HG03439 (cell line): ENCODE measurements around the gene CCDC54.

Experiments used
- ATAC-seq: cut with Tn5 transposase; IDR thresholded peaks from one replicate; pipeline ENCODE4 v1.9.1; 2021; ENCODE audit warnings: mild to moderate bottlenecking, moderate library complexity; ENCODE audit not compliant: unreplicated experiment

CCDC54 gene

GRCh38 chr3:107392549-107393165 is 15.4 kb downstream of the CCDC54 start:
- no peak for ATAC-seq

DNA sequence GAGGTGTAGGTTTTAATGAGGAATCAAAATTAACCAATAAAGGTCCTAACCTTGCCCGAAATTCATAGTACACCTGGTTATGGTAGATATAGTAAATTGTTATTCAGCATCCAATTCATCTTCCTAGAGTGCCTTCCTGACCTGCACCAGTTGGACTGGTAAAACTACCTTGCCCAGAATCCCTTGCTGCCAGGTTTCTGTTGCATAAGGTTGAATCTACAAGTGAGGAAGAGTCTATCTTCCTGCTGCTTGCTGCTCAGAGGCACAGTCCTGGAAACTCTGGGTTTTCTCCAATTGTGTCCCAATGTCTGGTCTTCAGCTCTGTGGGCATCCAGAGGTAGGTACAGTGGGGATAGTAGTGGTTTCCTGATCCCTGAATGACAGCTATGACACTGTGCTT is 17.3 kb downstream of the CCDC54 start:
- ATAC-seq = no peak

- ATAC-seq = no peak
These were observed 17.8 kb downstream of the CCDC54 start for GRCh38 chr3:107395066-107395465.

DNA sequence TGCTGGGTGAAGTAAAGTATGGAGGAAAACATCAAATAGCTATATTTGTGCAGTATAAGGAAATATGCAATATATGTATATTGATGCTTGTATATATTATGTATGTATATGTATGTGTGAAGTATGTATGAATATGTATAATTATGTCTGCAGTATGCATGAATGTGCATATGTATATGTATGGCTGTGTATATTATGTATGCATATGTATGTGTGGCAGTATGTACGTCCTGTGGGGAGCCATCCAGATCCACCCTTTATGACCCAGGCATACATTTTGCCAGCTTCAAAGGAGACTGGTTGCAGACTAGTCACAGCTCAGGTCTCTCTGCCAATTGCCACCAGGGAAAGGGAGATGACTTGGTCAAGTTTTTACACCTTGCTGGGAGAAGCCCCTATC is 24.1 kb downstream of the CCDC54 start:
- ATAC-seq = no peak

GRCh38 chr3:107402214-107402613 is 25.0 kb downstream of the CCDC54 start:
- no peak for ATAC-seq

DNA sequence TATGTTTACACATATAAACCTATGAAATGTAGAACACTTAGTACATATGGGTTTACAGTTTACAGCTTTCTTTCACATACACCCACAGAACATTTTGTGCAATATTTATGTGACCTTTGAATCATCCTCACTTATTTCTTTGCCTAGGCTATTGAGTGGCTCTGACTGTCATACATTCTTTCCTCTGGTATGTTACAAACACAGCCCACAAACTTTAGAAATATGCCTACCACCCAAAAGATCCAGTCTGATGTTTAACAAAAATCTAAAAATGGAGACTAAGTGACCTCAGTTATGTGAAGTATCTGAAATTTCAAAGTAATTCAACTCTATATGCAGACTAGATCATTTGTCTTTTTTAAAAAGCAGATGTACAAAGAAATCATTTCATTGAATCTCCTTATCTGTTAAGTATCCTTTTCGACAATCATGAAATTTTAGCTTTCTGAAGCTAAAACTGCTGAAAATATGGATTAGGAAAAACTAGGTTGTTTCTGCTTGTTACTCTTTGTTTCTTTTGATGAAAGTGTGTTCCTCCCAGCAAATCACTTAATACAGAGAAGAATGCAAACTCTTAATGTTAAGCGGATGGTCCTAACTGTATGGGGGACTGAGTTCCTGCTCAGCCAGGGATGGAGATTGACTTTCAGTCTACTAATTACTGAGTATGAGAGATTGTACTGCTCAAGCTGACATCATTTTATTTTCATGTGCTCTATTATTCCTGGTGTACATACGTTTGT is 27.7 kb downstream of the CCDC54 start:
- ATAC-seq = no peak

- no peak for ATAC-seq
These were observed 30.1 kb downstream of the CCDC54 start for GRCh38 chr3:107407355-107407754.

GRCh38 chr3:107408513-107408912 is 31.3 kb downstream of the CCDC54 start:
- ATAC-seq = no peak

DNA sequence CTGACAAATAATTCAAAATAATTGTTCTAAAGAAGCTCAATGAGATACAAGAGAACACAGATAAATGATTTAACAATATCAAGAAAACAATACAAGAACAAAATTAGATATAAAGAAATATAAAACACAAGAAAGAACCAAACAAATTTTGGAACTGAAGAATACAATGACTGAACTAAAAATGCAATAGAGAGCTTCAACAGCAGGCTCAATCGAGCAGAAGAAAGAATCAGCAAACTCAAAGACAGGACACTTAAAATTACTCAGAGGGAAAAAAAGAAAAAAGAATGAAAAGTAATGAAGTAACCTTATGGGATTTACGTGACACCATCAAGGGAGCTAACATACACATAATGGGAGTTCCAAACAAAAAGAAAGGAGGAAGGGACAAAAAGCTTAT is 32.1 kb downstream of the CCDC54 start:
- no peak for ATAC-seq

- ATAC-seq = no peak
These were observed 33.4 kb downstream of the CCDC54 start for GRCh38 chr3:107410606-107411005.

DNA sequence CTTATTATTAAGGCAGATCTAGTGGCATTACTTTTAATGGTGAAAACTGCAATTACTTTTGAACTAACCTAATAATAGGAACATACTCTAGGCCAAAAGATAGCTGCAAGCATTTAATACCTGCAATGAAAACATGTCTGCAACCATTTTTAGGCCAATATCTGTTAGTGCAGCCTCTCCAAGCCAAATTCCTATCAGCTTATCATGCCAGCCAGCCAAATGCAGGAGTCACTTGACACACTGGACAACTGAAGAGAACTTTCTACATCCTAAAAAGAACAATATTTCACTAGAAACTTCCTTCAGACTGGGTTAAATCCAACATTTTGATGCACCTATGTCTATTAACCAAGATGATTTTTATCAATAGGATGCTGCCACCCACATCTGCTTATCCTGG is 33.8 kb downstream of the CCDC54 start:
- no peak for ATAC-seq

DNA sequence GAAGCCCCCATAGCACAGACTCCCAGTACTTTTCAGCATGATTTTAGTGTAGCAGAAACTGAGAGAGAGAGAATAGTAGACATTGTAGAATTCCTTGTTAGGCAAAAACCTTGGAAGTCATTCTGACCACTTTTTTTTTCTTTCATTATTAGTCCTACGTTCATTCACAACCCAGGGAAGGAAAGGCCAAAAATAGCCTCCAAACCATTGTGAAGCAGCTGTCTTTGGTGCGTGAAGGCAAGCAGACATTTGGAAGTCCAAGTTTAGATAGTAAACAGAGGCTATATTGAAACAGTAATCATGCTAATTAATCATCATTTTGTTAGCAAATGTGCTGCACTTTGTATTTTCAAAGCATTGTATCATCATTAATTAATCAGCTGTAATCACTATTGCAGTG is 34.5 kb downstream of the CCDC54 start:
- no peak for ATAC-seq

- no peak for ATAC-seq
These were observed 35.1 kb downstream of the CCDC54 start for GRCh38 chr3:107412376-107412775.

DNA sequence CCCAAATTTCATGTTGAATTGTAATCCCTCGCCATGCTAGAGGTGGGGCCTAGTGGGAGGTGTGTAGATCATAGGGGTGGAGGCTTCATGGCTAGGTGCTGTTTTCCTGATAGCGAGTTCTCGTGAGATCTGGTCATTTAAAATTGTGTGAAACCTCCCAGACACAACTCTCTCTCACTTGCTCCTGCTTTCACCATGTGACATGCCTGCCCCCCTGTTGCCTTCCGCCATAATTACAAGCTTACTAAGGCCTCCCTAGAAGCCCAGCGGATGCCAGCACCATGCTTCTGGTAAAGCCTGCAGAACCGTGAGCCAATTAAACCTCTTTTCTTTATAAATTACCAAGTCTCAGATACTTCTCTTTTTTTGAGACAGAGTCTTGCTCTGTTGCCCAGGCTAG is 36.0 kb downstream of the CCDC54 start:
- ATAC-seq = no peak

- peak; percentile 71 for ATAC-seq
These were observed 37.2 kb downstream of the CCDC54 start for GRCh38 chr3:107414325-107414964.

GRCh38 chr3:107416138-107416537 is 38.9 kb downstream of the CCDC54 start:
- ATAC-seq = no peak

DNA sequence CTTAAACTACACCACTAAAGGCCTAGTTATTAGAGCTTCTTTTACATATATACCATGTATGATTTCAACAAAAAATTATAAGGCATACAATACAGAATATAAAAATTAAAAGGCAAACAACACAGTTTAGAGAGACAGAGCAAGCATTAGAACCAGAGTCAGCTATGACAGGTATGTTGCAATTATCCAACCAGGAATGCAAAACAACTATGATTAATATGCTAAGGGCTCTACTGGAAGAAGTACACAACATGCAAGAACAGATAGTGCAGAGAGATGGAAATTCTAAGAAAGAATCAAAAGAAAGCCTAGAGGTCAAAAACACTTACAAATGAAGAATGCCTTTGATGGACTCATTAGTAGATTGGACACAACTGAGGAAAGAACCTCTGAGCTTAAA is 39.6 kb downstream of the CCDC54 start:
- ATAC-seq = no peak

DNA sequence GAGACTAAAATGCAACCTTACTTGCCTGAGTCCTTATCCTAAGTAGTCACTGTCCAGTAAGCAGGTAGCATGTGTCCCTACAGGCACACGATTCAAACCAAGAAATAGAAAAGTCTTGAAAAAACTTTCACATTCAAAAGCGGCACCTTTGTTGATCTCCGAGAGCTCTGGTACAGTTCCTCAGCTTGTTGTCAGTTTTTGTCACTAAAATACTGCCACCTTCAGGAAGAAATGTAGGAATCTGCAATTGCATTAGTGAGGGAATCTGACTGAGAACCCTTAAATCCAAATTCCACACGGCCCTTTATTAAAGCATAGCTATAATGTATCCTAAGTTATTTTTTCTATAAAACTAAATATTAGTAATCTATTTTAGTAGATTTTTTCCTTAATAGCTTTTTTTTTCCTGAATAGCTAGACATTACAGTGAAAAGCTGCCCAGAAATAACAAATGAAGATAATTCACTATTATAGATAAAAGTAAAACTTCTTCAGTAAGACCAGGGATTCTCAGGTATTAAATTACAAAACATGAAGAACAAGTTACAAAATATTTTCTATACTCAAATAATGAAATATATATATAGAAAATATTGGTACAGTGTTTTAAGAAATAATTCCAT is 44.0 kb downstream of the CCDC54 start:
- peak; percentile 79 for ATAC-seq

DNA sequence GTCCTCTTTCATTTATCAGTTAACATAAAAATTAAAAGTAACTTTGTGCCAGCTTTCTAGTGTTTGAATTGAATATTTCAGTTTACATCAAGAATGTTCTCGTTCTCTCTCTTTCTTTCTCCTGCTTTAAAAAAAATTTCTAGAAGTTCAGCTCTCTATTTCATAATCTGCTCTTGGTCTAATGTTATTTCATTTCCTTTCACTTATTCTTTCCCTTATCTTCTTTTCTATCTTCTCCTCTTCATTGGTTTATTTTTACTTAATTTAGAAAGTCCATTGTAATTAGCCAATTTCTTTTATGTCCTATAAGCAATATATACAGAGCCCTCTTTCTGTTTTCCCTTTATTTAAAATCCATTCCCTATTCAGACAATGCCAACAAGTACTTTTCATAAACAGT is 44.6 kb downstream of the CCDC54 start:
- ATAC-seq = no peak

DNA sequence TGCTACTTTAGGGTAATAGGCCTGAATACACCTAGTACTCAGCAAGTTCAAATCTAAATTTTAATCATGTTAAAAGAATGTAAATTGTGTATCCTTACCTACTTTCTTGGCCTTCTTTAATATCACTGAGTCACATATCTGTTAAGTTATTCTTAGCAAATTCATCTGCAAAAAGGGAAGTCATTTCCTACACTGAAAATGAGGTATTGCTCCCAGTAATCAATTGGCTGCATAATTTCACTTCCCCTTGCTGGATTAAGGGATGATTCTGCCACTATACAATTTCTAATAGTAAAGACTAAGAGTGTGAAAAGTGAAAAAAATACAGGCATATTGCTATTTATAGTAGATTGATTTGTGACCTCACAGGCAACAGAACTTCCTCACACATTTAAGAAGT is 47.8 kb downstream of the CCDC54 start:
- ATAC-seq = no peak

- ATAC-seq = no peak
These were observed 49.0 kb downstream of the CCDC54 start for GRCh38 chr3:107426223-107426622.
